Measurements from ENCODE around the gene SUMF1. TPM values are rescaled to one million over a fixed set of nuclear protein-coding genes. Genes with fewer than 3 reads are reported as not detected.

The SUMF1 gene
- polyA plus RNA-seq, 3 donors = 25.7 to 80.4 (median 74.2) TPM

DNA sequence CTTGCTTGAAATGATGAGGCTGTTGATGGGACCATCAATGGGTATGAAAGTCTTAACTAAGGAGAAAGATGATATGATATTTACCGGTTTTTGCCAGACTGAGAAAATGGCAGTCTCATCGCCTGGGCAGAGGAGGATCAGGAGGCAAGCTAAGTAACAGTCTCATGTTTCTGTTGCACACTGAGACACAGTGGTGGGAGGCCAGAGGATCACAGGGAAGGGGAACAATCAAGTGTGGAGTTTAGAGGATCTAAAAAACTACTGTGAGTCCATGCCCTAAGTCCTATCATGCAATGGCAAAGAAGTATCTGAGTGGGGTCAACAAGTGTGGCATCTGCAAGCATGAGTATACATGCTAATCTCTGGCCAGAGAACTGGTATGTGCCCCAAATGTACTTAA, 62.2 kb downstream of the SUMF1 start:
- Histone ChIP-seq H3K27me3 (ENCODE audit: control insufficient read depth in 2 of 2, insufficient read depth in 2 of 2, low read length in 2 of 2) (no peaks in the 10 kb centered on the region), H3K36me3 (replicated peaks in 1 of 2; ENCODE audit: control insufficient read depth in 1 of 2, insufficient read depth in 2 of 2, low read length in 2 of 2) (peaks cover 67 to 96% of the 10 kb centered on the region in 2 donors), H2AFZ (ENCODE audit: insufficient read depth, low read depth, low read length, poor library complexity, severe bottlenecking) (no peak overlapping the region), H3K4me3 (replicated peaks in 1 of 3; ENCODE audit: low read depth in 2 of 3, low read length in 3 of 3) (no peak overlapping the region), H3K9me3 (replicated peaks in 1 of 2; ENCODE audit: control insufficient read depth in 1 of 2, insufficient read depth in 1 of 2, low read length in 2 of 2) (no peaks in the 10 kb centered on the region), H3K9ac (ENCODE audit: insufficient read depth, low read length, poor library complexity, severe bottlenecking) (no peak overlapping the region), H3K4me1 (ENCODE audit: control insufficient read depth in 1 of 2, insufficient read depth in 2 of 2, low read length in 2 of 2) (no peaks in the 10 kb centered on the region), H4K20me1 (ENCODE audit: insufficient read depth, low read length) (no peaks in the 10 kb centered on the region), H3K27ac (ENCODE audit: low read depth in 1 of 2, low read length in 2 of 2) (no peak overlapping the region), H3K4me2 (replicated peaks; ENCODE audit: extremely low read depth, low read length, poor library complexity, severe bottlenecking) (no peak overlapping the region), H3K79me2 (ENCODE audit: insufficient read depth, low read length) (no peaks in the 10 kb centered on the region)
- 100% methylated on average over 2 of the region's 2 CpGs for WGBS (ENCODE audit: insufficient coverage)
- intact Hi-C loops (cut with micrococcal nuclease) = no loop called here
- peaks cover 5% of the 10 kb centered on the region for H3K4me1 Mint-ChIP-seq
- H3K9me3 Mint-ChIP-seq = no peaks in the 10 kb centered on the region
- TF ChIP-seq, protein P1, sequence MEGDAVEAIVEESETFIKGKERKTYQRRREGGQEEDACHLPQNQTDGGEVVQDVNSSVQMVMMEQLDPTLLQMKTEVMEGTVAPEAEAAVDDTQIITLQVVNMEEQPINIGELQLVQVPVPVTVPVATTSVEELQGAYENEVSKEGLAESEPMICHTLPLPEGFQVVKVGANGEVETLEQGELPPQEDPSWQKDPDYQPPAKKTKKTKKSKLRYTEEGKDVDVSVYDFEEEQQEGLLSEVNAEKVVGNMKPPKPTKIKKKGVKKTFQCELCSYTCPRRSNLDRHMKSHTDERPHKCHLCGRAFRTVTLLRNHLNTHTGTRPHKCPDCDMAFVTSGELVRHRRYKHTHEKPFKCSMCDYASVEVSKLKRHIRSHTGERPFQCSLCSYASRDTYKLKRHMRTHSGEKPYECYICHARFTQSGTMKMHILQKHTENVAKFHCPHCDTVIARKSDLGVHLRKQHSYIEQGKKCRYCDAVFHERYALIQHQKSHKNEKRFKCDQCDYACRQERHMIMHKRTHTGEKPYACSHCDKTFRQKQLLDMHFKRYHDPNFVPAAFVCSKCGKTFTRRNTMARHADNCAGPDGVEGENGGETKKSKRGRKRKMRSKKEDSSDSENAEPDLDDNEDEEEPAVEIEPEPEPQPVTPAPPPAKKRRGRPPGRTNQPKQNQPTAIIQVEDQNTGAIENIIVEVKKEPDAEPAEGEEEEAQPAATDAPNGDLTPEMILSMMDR (IDR thresholded peaks at IDR 0.05) = no peak
- H3K27me3 Mint-ChIP-seq (ENCODE audit: low read depth in 3 of 3) = peaks cover 0 to 2% (median 2%) of the 10 kb centered on the region in 3 donors
- DNase-seq = no peak
- no peak overlapping the region for H3K4me3 Mint-ChIP-seq
- peaks cover 80 to 97% of the 10 kb centered on the region in 2 donors for H3K36me3 Mint-ChIP-seq
- peak overlapping the region in 4 of 7 donors; percentile 8 to 73 (median 53) for H3K27ac Mint-ChIP-seq

DNA sequence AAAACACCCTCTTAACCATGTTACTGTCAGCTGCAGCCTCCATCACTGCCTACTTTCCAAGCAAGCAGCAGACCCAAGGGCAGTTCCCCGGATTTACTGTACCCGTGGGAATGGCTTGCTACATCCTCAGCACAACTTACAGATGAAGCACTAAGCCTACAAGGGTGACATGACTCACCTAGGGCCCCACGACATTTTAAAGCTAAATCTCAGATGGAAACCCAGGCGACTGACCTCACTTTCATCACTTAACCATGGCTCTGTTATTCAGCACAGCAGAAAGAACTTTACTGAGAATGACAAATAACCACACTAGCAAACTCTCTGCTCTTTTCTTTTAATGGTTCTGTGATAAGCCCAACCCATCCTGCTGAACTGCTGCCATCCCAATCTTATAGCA, 65.6 kb downstream of the SUMF1 start:
- H4K20me1 ChIP-seq (ENCODE audit: insufficient read depth, low read length) = no peaks in the 10 kb centered on the region
- H3K9me3 ChIP-seq (replicated peaks in 1 of 2; ENCODE audit: control insufficient read depth in 1 of 2, insufficient read depth in 1 of 2, low read length in 2 of 2) = no peaks in the 10 kb centered on the region
- peaks cover 69 to 82% of the 10 kb centered on the region in 2 donors for H3K36me3 Mint-ChIP-seq
- no peaks in the 10 kb centered on the region for H3K27me3 ChIP-seq (ENCODE audit: control insufficient read depth in 2 of 2, insufficient read depth in 2 of 2, low read length in 2 of 2)
- peaks cover 2% of the 10 kb centered on the region for H3K4me1 Mint-ChIP-seq
- H3K4me1 ChIP-seq (ENCODE audit: control insufficient read depth in 1 of 2, insufficient read depth in 2 of 2, low read length in 2 of 2) = no peaks in the 10 kb centered on the region
- no peak overlapping the region for H3K4me2 ChIP-seq (replicated peaks; ENCODE audit: extremely low read depth, low read length, poor library complexity, severe bottlenecking)
- TF ChIP-seq, protein P1 (IDR thresholded peaks at IDR 0.05) = no peak
- H3K36me3 ChIP-seq (replicated peaks in 1 of 2; ENCODE audit: control insufficient read depth in 1 of 2, insufficient read depth in 2 of 2, low read length in 2 of 2) = peaks cover 57 to 90% of the 10 kb centered on the region in 2 donors
- intact Hi-C loops (cut with micrococcal nuclease) = no loop called here
- peaks cover 0 to 2% (median 2%) of the 10 kb centered on the region in 3 donors for H3K27me3 Mint-ChIP-seq (ENCODE audit: low read depth in 3 of 3)
- H3K9me3 Mint-ChIP-seq = no peaks in the 10 kb centered on the region
- no peak overlapping the region for H3K27ac ChIP-seq (ENCODE audit: low read depth in 1 of 2, low read length in 2 of 2)
- no peak overlapping the region for H3K4me3 Mint-ChIP-seq
- H3K4me3 ChIP-seq (replicated peaks in 1 of 3; ENCODE audit: low read depth in 2 of 3, low read length in 3 of 3) = no peak overlapping the region
- no peak overlapping the region for H2AFZ ChIP-seq (ENCODE audit: insufficient read depth, low read depth, low read length, poor library complexity, severe bottlenecking)
- no peak for DNase-seq
- H3K9ac ChIP-seq (ENCODE audit: insufficient read depth, low read length, poor library complexity, severe bottlenecking) = no peak overlapping the region
- no peaks in the 10 kb centered on the region for H3K79me2 ChIP-seq (ENCODE audit: insufficient read depth, low read length)
- peak overlapping the region in 2 of 7 donors; percentile 17 to 46 for H3K27ac Mint-ChIP-seq
- 100% methylated on average over 4 of the region's 4 CpGs for WGBS (ENCODE audit: insufficient coverage)
